ENCODE measurements around the gene GRAMD1A.

DNA sequence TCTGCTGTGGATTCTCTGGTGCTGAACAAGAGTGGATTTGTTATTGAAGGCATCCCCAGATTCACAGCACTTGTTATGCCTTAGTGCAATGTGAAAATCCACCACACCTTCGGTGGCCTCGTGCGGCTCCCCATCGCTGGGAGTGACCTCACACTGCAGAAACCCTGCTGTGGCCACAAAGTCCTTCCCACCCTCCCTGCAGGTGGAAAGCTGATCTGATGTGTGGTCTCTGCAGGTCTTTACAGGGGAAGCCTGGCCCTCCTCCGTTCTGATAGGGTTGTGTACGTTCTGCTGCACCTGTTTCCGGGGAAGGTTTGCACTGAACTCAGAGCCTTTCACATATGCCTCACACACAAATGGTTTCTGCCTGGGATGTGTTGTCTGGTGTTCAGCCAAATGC lies 41.1 kb upstream of the GRAMD1A start:
- TF ChIP-seq, protein P1, sequence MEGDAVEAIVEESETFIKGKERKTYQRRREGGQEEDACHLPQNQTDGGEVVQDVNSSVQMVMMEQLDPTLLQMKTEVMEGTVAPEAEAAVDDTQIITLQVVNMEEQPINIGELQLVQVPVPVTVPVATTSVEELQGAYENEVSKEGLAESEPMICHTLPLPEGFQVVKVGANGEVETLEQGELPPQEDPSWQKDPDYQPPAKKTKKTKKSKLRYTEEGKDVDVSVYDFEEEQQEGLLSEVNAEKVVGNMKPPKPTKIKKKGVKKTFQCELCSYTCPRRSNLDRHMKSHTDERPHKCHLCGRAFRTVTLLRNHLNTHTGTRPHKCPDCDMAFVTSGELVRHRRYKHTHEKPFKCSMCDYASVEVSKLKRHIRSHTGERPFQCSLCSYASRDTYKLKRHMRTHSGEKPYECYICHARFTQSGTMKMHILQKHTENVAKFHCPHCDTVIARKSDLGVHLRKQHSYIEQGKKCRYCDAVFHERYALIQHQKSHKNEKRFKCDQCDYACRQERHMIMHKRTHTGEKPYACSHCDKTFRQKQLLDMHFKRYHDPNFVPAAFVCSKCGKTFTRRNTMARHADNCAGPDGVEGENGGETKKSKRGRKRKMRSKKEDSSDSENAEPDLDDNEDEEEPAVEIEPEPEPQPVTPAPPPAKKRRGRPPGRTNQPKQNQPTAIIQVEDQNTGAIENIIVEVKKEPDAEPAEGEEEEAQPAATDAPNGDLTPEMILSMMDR (IDR thresholded peaks at IDR 0.05) = no peak
- TF ChIP-seq NRF1 (IDR thresholded peaks at IDR 0.05; ENCODE audit: low read depth, low read length) (no peak), RAD21 (IDR thresholded peaks at IDR 0.05; ENCODE audit: low read length) (no peak), TAF1 (IDR thresholded peaks at IDR 0.05; ENCODE audit: borderline replicate concordance, low read depth, low read length) (no peak), RXRA (IDR thresholded peaks at IDR 0.05; ENCODE audit: borderline replicate concordance, low read depth) (no peak)
- TF ChIP-seq, protein P2, sequence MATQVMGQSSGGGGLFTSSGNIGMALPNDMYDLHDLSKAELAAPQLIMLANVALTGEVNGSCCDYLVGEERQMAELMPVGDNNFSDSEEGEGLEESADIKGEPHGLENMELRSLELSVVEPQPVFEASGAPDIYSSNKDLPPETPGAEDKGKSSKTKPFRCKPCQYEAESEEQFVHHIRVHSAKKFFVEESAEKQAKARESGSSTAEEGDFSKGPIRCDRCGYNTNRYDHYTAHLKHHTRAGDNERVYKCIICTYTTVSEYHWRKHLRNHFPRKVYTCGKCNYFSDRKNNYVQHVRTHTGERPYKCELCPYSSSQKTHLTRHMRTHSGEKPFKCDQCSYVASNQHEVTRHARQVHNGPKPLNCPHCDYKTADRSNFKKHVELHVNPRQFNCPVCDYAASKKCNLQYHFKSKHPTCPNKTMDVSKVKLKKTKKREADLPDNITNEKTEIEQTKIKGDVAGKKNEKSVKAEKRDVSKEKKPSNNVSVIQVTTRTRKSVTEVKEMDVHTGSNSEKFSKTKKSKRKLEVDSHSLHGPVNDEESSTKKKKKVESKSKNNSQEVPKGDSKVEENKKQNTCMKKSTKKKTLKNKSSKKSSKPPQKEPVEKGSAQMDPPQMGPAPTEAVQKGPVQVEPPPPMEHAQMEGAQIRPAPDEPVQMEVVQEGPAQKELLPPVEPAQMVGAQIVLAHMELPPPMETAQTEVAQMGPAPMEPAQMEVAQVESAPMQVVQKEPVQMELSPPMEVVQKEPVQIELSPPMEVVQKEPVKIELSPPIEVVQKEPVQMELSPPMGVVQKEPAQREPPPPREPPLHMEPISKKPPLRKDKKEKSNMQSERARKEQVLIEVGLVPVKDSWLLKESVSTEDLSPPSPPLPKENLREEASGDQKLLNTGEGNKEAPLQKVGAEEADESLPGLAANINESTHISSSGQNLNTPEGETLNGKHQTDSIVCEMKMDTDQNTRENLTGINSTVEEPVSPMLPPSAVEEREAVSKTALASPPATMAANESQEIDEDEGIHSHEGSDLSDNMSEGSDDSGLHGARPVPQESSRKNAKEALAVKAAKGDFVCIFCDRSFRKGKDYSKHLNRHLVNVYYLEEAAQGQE (IDR thresholded peaks at IDR 0.05; ENCODE audit: low read depth, low read length) = no peak

All from SK-N-SH (cell line).